Activated CD4-positive, alpha-beta T cell treated with anti-CD3 and anti-CD28 coated beads, Interleukin-2, amount 10 ng/mL, durations not matched to agents 24 days and 14 days (primary cell): ENCODE measurements around the gene RTCA. TPM values are rescaled to one million over a fixed set of nuclear protein-coding genes. Genes with fewer than 3 reads are reported as not detected.
"Not testable (repeated sequence)": the region's sequence is repeated elsewhere in the genome, so short reads cannot be mapped to it uniquely, and the experiment has no call there.

ENCODE experiments used
- DNase-seq: peaks from one replicate; pipeline ENCODE4 v3.0.0; 2022
- H3K27ac Mint-ChIP-seq: one replicate; pipeline ENCODE4 v1.8.0; 2022; ENCODE audit warnings: mild to moderate bottlenecking, mixed read lengths
- H3K27me3 Mint-ChIP-seq: one replicate; pipeline ENCODE4 v1.8.0; 2022; ENCODE audit warnings: mixed read lengths
- H3K36me3 Mint-ChIP-seq: one replicate; pipeline ENCODE4 v1.8.0; 2022; ENCODE audit warnings: low read depth, mild to moderate bottlenecking, mixed read lengths
- H3K4me1 Mint-ChIP-seq: one replicate; pipeline ENCODE4 v1.8.0; 2021; ENCODE audit warnings: mixed read lengths
- H3K4me3 Mint-ChIP-seq: one replicate; pipeline ENCODE4 v1.8.0; 2022; ENCODE audit warnings: mild to moderate bottlenecking, moderate library complexity, mixed read lengths
- H3K9me3 Mint-ChIP-seq: one replicate; pipeline ENCODE4 v1.8.0; 2021; ENCODE audit warnings: mixed read lengths
- intact Hi-C: fragments of 100-400 bp; cut with micrococcal nuclease; formaldehyde crosslinking; loops from one replicate; pipeline ENCODE4 v1.15.1; 2023
- total RNA-seq: library from RNA; stranded (reverse); gene quantifications from 2 replicates; pipeline ENCODE4 v1.2.3, GENCODE V29; 2022

The RTCA gene
- total RNA-seq: 48.5 and 49.1 TPM in 2 replicates

- H3K27ac Mint-ChIP-seq: peak within 1 kb of the TSS; percentile 96
- H3K27me3 Mint-ChIP-seq: no peaks in the 10 kb centered on the region
- intact Hi-C loops: loop anchor here (1.0 to 5.0 kb wide), 8 partner anchors 15 to 629 kb away; partner anchors contain the start of genes CDC14A, EXTL2 and TRMT13
- H3K4me1 Mint-ChIP-seq: peaks cover 34% of the 10 kb centered on the region
- H3K36me3 Mint-ChIP-seq: peaks cover 52% of the 10 kb centered on the region
- peaks cover 11% of the 10 kb centered on the region for H3K9me3 Mint-ChIP-seq
- H3K4me3 Mint-ChIP-seq: peak within 1 kb of the TSS; percentile 98
- peak; percentile 99 for DNase-seq
Measured at GRCh38 chr1:100265931-100266740, at the start of gene RTCA. RTCA (plus strand) TSS chr1:100266216; CDS start chr1:100266376, 160 bp downstream.

- Mint-ChIP-seq H3K4me1 (peaks cover 4% of the 10 kb centered on the region), H3K27ac (no peak overlapping the region), H3K4me3 (no peak overlapping the region), H3K9me3 (no peaks in the 10 kb centered on the region), H3K36me3 (peaks cover 30% of the 10 kb centered on the region), H3K27me3 (no peaks in the 10 kb centered on the region)
- intact Hi-C loops: no loop called here
- DNase-seq: no peak
Measured at GRCh38 chr1:100217834-100218233, 48.2 kb upstream of the RTCA start.

GRCh38 chr1:100219457-100219856 is 46.6 kb upstream of the RTCA start:
- H3K27me3 Mint-ChIP-seq: no peaks in the 10 kb centered on the region
- H3K4me3 Mint-ChIP-seq: no peak overlapping the region
- peaks cover 4% of the 10 kb centered on the region for H3K4me1 Mint-ChIP-seq
- DNase-seq: no peak
- H3K27ac Mint-ChIP-seq: no peak overlapping the region
- intact Hi-C loops: no loop called here
- peaks cover 26% of the 10 kb centered on the region for H3K36me3 Mint-ChIP-seq
- no peaks in the 10 kb centered on the region for H3K9me3 Mint-ChIP-seq

DNA sequence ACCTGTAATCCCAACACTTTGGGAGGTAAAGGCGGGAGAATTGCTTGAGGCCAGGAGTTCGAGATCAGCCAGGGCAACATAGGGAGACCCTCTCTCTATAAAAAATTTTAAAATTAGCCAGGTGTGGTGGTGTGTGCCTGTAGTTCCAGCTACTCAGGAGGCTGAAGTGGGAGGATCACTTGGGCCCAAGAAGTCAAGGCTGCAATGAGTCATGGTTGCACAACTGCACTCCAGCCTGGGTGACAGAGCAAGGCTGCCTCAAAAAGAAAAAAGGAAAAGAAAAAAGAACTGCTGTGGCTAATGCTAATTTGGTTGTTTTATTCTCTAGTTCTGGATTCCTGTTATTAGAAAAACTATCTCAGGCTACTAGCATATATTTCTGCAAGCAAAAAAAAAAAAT is 46.1 kb upstream of the RTCA start:
- DNase-seq: no peak
- H3K27ac Mint-ChIP-seq: no peak overlapping the region
- H3K4me3 Mint-ChIP-seq: no peak overlapping the region

DNA sequence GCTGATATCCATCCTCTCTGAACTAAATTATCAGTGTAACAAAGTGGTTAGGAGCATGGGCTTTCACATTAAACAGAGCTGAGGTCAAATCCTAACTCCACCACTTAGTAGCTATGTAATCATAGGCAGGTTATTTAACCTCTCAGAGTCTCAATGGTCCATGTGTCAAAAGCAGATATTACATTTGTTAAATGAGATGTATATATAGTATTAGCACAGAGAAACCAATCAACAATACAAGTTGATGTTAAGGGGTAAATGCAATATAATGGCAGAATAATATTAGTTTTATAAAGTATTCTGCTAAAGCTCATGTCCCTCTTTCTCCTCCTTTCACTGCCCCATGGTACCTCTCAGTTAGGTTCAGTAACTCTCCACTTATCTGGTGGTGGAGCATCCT is 43.6 kb upstream of the RTCA start:
- DNase-seq: no peak
- Mint-ChIP-seq H3K4me3 (no peak overlapping the region), H3K27ac (no peak overlapping the region), H3K9me3 (no peaks in the 10 kb centered on the region), H3K36me3 (peaks cover 26% of the 10 kb centered on the region), H3K4me1 (peaks cover 4% of the 10 kb centered on the region), H3K27me3 (no peaks in the 10 kb centered on the region)
- intact Hi-C loops: loop anchor here (2.0 kb wide), 1 partner anchor 24 kb away; no protein-coding TSS in a partner anchor

More for the DNA sequence above, 46.1 kb upstream of the RTCA start:
- Mint-ChIP-seq H3K4me1 (peaks cover 4% of the 10 kb centered on the region), H3K36me3 (peaks cover 26% of the 10 kb centered on the region), H3K27me3 (no peaks in the 10 kb centered on the region), H3K9me3 (no peaks in the 10 kb centered on the region)
- intact Hi-C loops: no loop called here

GRCh38 chr1:100229681-100230443 is 36.2 kb upstream of the RTCA start:
- intact Hi-C loops: no loop called here
- peaks cover 36% of the 10 kb centered on the region for H3K36me3 Mint-ChIP-seq
- H3K9me3 Mint-ChIP-seq: no peaks in the 10 kb centered on the region
- no peaks in the 10 kb centered on the region for H3K27me3 Mint-ChIP-seq
- no peak overlapping the region for H3K4me3 Mint-ChIP-seq
- no peak for DNase-seq
- no peak overlapping the region for H3K27ac Mint-ChIP-seq
- H3K4me1 Mint-ChIP-seq: peaks cover 5% of the 10 kb centered on the region

GRCh38 chr1:100230765-100231164 is 35.3 kb upstream of the RTCA start:
- intact Hi-C loops: no loop called here
- Mint-ChIP-seq H3K4me3 (no peak overlapping the region), H3K36me3 (peaks cover 37% of the 10 kb centered on the region), H3K9me3 (no peaks in the 10 kb centered on the region), H3K27me3 (no peaks in the 10 kb centered on the region), H3K4me1 (peaks cover 5% of the 10 kb centered on the region), H3K27ac (no peak overlapping the region)
- DNase-seq: no peak

GRCh38 chr1:100231721-100232120 is 34.3 kb upstream of the RTCA start:
- H3K36me3 Mint-ChIP-seq: peaks cover 42% of the 10 kb centered on the region
- no peaks in the 10 kb centered on the region for H3K9me3 Mint-ChIP-seq
- no peak overlapping the region for H3K4me3 Mint-ChIP-seq
- no peak for DNase-seq
- H3K27ac Mint-ChIP-seq: no peak overlapping the region
- intact Hi-C loops: no loop called here
- peaks cover 5% of the 10 kb centered on the region for H3K4me1 Mint-ChIP-seq
- no peaks in the 10 kb centered on the region for H3K27me3 Mint-ChIP-seq

- DNase-seq: no peak
- Mint-ChIP-seq H3K27me3 (no peaks in the 10 kb centered on the region), H3K4me1 (peaks cover 5% of the 10 kb centered on the region), H3K4me3 (no peak overlapping the region), H3K36me3 (peaks cover 45% of the 10 kb centered on the region), H3K27ac (no peak overlapping the region), H3K9me3 (no peaks in the 10 kb centered on the region)
- intact Hi-C loops: no loop called here
Measured at GRCh38 chr1:100232156-100232555, 33.9 kb upstream of the RTCA start.

DNA sequence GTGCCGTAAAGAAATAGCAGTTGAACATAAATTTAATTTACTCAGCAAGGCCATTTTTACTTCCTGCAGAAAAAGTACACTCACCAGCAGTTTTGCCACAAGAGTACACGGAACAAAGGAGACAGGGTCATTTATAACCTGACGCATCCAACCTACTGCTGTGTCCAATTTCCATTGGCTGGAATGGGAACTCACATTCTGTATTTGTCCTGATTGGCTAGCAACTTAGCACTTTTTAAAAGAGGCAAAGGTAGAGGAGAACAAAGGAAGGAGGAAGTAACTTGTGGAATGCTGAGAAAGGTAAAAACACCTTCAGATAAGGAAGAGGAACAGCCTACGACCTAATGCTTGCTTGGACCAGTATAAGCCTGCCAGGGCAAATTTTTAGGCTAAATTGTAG is 32.5 kb upstream of the RTCA start:
- intact Hi-C loops, DNase-seq, H3K9me3 Mint-ChIP-seq, H3K4me3 Mint-ChIP-seq, H3K27me3 Mint-ChIP-seq, H3K27ac Mint-ChIP-seq, H3K4me1 Mint-ChIP-seq: not testable (repeated sequence)
- H3K36me3 Mint-ChIP-seq: peaks cover 46% of the 10 kb centered on the region

- no peak for DNase-seq
- peaks cover 52% of the 10 kb centered on the region for H3K36me3 Mint-ChIP-seq
- no peak overlapping the region for H3K27ac Mint-ChIP-seq
- H3K9me3 Mint-ChIP-seq: no peaks in the 10 kb centered on the region
- intact Hi-C loops: no loop called here
- H3K4me1 Mint-ChIP-seq: peaks cover 5% of the 10 kb centered on the region
- H3K4me3 Mint-ChIP-seq: no peak overlapping the region
- H3K27me3 Mint-ChIP-seq: no peaks in the 10 kb centered on the region
Measured at GRCh38 chr1:100234432-100234831, 31.6 kb upstream of the RTCA start.

DNA sequence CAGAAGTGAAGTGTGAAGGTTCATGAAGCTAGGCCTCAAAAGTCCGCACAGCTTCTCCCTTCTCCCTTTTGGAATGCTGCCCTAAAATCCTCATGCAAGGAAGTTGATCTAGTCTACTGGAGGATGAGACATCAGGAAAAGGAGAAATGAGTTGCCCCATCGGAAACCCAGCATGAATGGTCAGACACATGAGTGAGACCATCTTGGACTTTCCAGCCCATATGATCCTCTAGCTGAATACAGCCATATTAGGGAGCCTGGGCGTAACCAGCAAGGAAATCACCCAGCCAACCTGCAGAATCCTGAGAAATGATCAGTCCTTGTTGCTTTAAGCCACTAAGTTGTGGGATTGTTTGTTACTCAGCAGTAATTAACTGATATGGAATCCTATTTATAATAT is 28.9 kb upstream of the RTCA start:
- no peak for DNase-seq
- H3K9me3 Mint-ChIP-seq: no peaks in the 10 kb centered on the region
- H3K4me3 Mint-ChIP-seq: no peak overlapping the region
- intact Hi-C loops: no loop called here
- H3K4me1 Mint-ChIP-seq: peaks cover 3% of the 10 kb centered on the region
- H3K27ac Mint-ChIP-seq: no peak overlapping the region
- no peaks in the 10 kb centered on the region for H3K27me3 Mint-ChIP-seq
- peaks cover 45% of the 10 kb centered on the region for H3K36me3 Mint-ChIP-seq

- H3K9me3 Mint-ChIP-seq: no peaks in the 10 kb centered on the region
- no peak for DNase-seq
- intact Hi-C loops: no loop called here
- H3K27ac Mint-ChIP-seq: no peak overlapping the region
- H3K4me3 Mint-ChIP-seq: no peak overlapping the region
- H3K4me1 Mint-ChIP-seq: peaks cover 2% of the 10 kb centered on the region
- no peaks in the 10 kb centered on the region for H3K27me3 Mint-ChIP-seq
- H3K36me3 Mint-ChIP-seq: peaks cover 25% of the 10 kb centered on the region
Measured at GRCh38 chr1:100239961-100240360, 26.1 kb upstream of the RTCA start.

DNA sequence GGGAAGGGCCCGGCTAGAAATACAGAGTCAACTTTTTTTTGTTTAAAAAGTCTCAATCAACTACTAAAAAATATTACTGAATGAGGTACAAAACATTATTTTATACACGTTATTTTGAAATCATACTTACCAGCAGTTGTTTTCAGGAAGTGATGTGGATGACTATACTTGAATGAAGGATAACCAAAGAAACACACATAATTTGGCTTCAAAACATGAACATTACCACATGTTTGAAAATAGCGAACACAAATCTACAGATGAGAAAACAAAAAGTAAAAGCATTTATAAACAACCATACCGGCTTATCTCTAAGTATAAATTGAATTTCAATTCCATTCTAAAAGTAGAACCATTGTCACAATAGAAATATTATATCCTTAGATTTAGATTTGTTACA is 25.4 kb upstream of the RTCA start:
- DNase-seq: no peak
- Mint-ChIP-seq H3K4me1 (peaks cover 2% of the 10 kb centered on the region), H3K27me3 (no peaks in the 10 kb centered on the region), H3K27ac (no peak overlapping the region), H3K36me3 (peaks cover 25% of the 10 kb centered on the region), H3K4me3 (no peak overlapping the region), H3K9me3 (no peaks in the 10 kb centered on the region)
- intact Hi-C loops: no loop called here
